K562 (cell line): Measurements from ENCODE around the gene PARD3. TPM values are rescaled to one million over a fixed set of nuclear protein-coding genes. Genes with fewer than 3 reads are reported as not detected.

ENCODE experiments used
- ATAC-seq: fragments of 200-7000 bp; cut with Tn5 transposase; 3 replicates; pipeline ENCODE4 v1.9.1; 2020; ENCODE audit warnings: moderate library complexity
- BruUV-seq: library from RNA; stranded (reverse); fragments of 400-500 nt; replicated peaks from 2 replicates; lab custom pipeline; 2021; lab: Mats Ljungman, UMichigan
- CTCF ChIA-PET: fragments of 300-600 bp; formaldehyde crosslinking; extraction: SDS; loops from one replicate; lab custom pipeline; 2021; ENCODE audit warnings: low intra/inter-chr PET ratio; lab: Yijun Ruan, JAX
- POLR2A ChIA-PET: fragments of 300-600, 350-650 bp; sonication (Branson Sonifier 250); formaldehyde crosslinking; extraction: SDS; loops from one replicate; lab custom pipeline; 2021; ENCODE audit warnings: antibody characterized with exemption, inconsistent platforms; lab: Yijun Ruan, JAX
- DNase-seq, 4 experiments: peaks; one replicate each; pipeline versions ENCODE4 v3.0.0 to v3.0.0-alpha.2; 2011 to 2018; ENCODE audit warnings: low spot score in 3 of 4, mixed read lengths in 3 of 4; ENCODE audit errors: extremely low read depth in 1 of 4
- FAIRE-seq: peaks from 2 replicates; lab custom pipeline; 2011; peaks lifted over from hg19 to GRCh38; lab: Jason Lieb, UNC
- H2AFZ ChIP-seq: 2 replicates; pipeline ENCODE4 v1.6.0; 2011; ENCODE audit warnings: low read depth, low read length, control low read depth, inconsistent platforms
- H3K27ac ChIP-seq: fragments of 200-600 bp; 3 replicates; pipeline ENCODE4 v1.8.0; 2011; ENCODE audit warnings: low read depth, mild to moderate bottlenecking, control low read depth, inconsistent platforms, low read length, moderate library complexity, mixed read lengths; ENCODE audit errors: extremely low read depth
- H3K27me3 ChIP-seq, 2 experiments: fragments of 300-600 bp in 1 of 2; 2 replicates in 1 of 2; 3 replicates in 1 of 2; pipeline versions ENCODE4 v1.6.0 to v1.8.0; 2011; ENCODE audit warnings: inconsistent platforms in 2 of 2, low read length in 2 of 2, mild to moderate bottlenecking in 1 of 2, mixed read lengths in 1 of 2, moderate library complexity in 1 of 2; ENCODE audit not compliant: control insufficient read depth in 2 of 2, insufficient read depth in 2 of 2
- H3K36me3 ChIP-seq: fragments of 300-600 bp; 3 replicates; pipeline ENCODE4 v1.8.0; 2011; ENCODE audit warnings: mild to moderate bottlenecking, low read length, inconsistent platforms; ENCODE audit not compliant: control insufficient read depth, insufficient read depth
- H3K4me1 ChIP-seq, 2 experiments: fragments of 200-600 bp in 1 of 2; replicated peaks in 1 of 2; 2 replicates in 1 of 2; 3 replicates in 1 of 2; pipeline versions ENCODE4 v1.5.1 to v1.8.0; 2011; ENCODE audit warnings: inconsistent platforms in 2 of 2, low read length in 2 of 2, mild to moderate bottlenecking in 1 of 2, mixed read lengths in 1 of 2, moderate library complexity in 1 of 2; ENCODE audit not compliant: control insufficient read depth in 2 of 2, insufficient read depth in 2 of 2
- H3K4me2 ChIP-seq: 2 replicates; pipeline ENCODE4 v1.6.1; 2011; ENCODE audit warnings: low read length, control low read depth, inconsistent platforms, mixed read lengths; ENCODE audit not compliant: insufficient read depth
- H3K4me3 ChIP-seq: fragments of 200-600 bp; sonication (generic), shearing (Covaris generic); 2 replicates; pipeline ENCODE4 v1.5.1; 2016; ENCODE audit warnings: control low read depth, inconsistent platforms
- H3K79me2 ChIP-seq: fragments of 200-600 bp; 3 replicates; pipeline ENCODE4 v1.8.0; 2011; ENCODE audit warnings: low read length, inconsistent platforms; ENCODE audit not compliant: control insufficient read depth, insufficient read depth
- H3K9ac ChIP-seq, 2 experiments: 2 replicates each; pipeline versions ENCODE4 v1.6.0 to v1.6.1; 2011; ENCODE audit warnings: low read depth in 2 of 2, low read length in 2 of 2, control low read depth in 1 of 2, inconsistent platforms in 1 of 2, mild to moderate bottlenecking in 1 of 2, mixed read lengths in 1 of 2; ENCODE audit not compliant: insufficient read depth in 1 of 2
- H3K9me1 ChIP-seq: one replicate; pipeline ENCODE4 v1.6.0; 2011; ENCODE audit warnings: inconsistent platforms, mild to moderate bottlenecking, low read length, moderate library complexity; ENCODE audit not compliant: control insufficient read depth, insufficient read depth
- H3K9me3 ChIP-seq: replicated peaks from 2 replicates; pipeline ENCODE4 v1.5.1; 2011; ENCODE audit warnings: low read depth, low read length, inconsistent platforms; ENCODE audit not compliant: control insufficient read depth, insufficient read depth
- H4K20me1 ChIP-seq: replicated peaks from 2 replicates; pipeline ENCODE4 v1.6.1; 2011; ENCODE audit warnings: low read length, inconsistent platforms, mixed read lengths; ENCODE audit not compliant: control insufficient read depth, insufficient read depth
- CBFA2T2 ChIP-seq: fragments of 450-650 bp; conservative IDR thresholded peaks from 2 replicates; pipeline ENCODE4 v1.6.1; 2017; ENCODE audit warnings: mild to moderate bottlenecking
- CBX5 ChIP-seq: IDR thresholded peaks from 2 replicates; pipeline ENCODE4 v1.6.1; 2014; ENCODE audit warnings: low read depth, borderline replicate concordance
- CBX8 ChIP-seq: fragments of 200-600 bp; sonication (generic); IDR thresholded peaks from 2 replicates; pipeline ENCODE4 v1.6.1; 2012; ENCODE audit warnings: borderline replicate concordance, mixed run types, low read depth, mild to moderate bottlenecking, moderate library complexity, mixed read lengths, low read length, control low read depth, inconsistent platforms; ENCODE audit not compliant: poor library complexity, severe bottlenecking; ENCODE audit errors: extremely low read depth
- HDGF ChIP-seq: fragments of 450-650 bp; IDR thresholded peaks from 2 replicates; pipeline ENCODE4 v1.6.1; 2016
- MAFF ChIP-seq: IDR thresholded peaks from 2 replicates; pipeline ENCODE4 v1.6.1; 2012; ENCODE audit warnings: low read length, improper control_type of control experiment
- MITF ChIP-seq: IDR thresholded peaks from 2 replicates; pipeline ENCODE4 v1.6.1; 2014; ENCODE audit warnings: antibody characterized with exemption
- MYBL2 ChIP-seq, 2 experiments: fragments of 450-650 bp in 1 of 2; sonication (generic) in 1 of 2; formaldehyde crosslinking in 1 of 2; IDR thresholded peaks; 2 replicates each; pipeline versions ENCODE4 v1.6.1 to v1.8.1; 2017 to 2022; ENCODE audit warnings: borderline replicate concordance in 1 of 2, inconsistent platforms in 1 of 2, low read depth in 1 of 2, mild to moderate bottlenecking in 1 of 2, missing genetic modification reagents in 1 of 2, moderate library complexity in 1 of 2
- NELFE ChIP-seq: IDR thresholded peaks from 2 replicates; pipeline ENCODE4 v1.6.1; 2011; ENCODE audit warnings: mild to moderate bottlenecking; ENCODE audit not compliant: insufficient read depth, insufficient read length
- TAF15 ChIP-seq: fragments of 200-400 bp; formaldehyde crosslinking; IDR thresholded peaks from 2 replicates; pipeline ENCODE4 v1.6.1; 2017; ENCODE audit warnings: mild to moderate bottlenecking, low read depth, low read length, moderate library complexity
- ZFP91 ChIP-seq: sonication (generic); formaldehyde crosslinking; IDR thresholded peaks from 2 replicates; pipeline ENCODE4 v1.8.0; 2022; ENCODE audit warnings: mild to moderate bottlenecking, missing genetic modification reagents
- WGBS: fragments of 100-300 bp; shearing (Covaris generic); methylation state at CpG from one replicate; pipeline ENCODE4 v1.1.6; 2016; ENCODE audit warnings: low coverage, mixed read lengths; ENCODE audit not compliant: insufficient coverage; ENCODE audit errors: missing lambda C conversion rate; 5-methylcytosine and 5-hydroxymethylcytosine counted together
- in situ Hi-C: fragments of 300-500 bp; cut with MboI; formaldehyde crosslinking; loops from 4 replicates; pipeline ENCODE4 v1.15.0; 2018; ENCODE audit warnings: inconsistent platforms, mixed read lengths
- intact Hi-C: fragments of 100-400 bp; cut with micrococcal nuclease; formaldehyde crosslinking; loops from 2 replicates; pipeline ENCODE4 v1.14.2; 2022
- polyA plus RNA-seq, 8 experiments: library from polyadenylated mRNA; depleted of rRNA in 4 of 8; stranded (reverse) in 5 of 8; unstranded in 3 of 8; fragments of >200 nt; fragmentation: Nextera tagmentation in 2 of 8; fragmentation: Illumina TruSeq in 1 of 8; extraction: Ambion mirVana in 2 of 8; extraction: Trizol in 1 of 8; gene quantifications; 2 replicates each; pipeline versions ENCODE4 v1.2.1 to v1.2.3, GENCODE V29; 2011 to 2014; ENCODE audit warnings: inconsistent platforms in 1 of 8, missing spikeins in 1 of 8
- total RNA-seq, 7 experiments: library from RNA; depleted of rRNA in 6 of 7; stranded (reverse); fragments of >200 nt in 6 of 7; fragmentation: Illumina TruSeq in 2 of 7; extraction: Trizol in 2 of 7; gene quantifications; 2 replicates each; pipeline versions ENCODE4 v1.2.1 to v1.2.3, GENCODE V29; 2011 to 2021; ENCODE audit warnings: low replicate concordance in 1 of 7

PARD3 gene
- total and polyA plus RNA-seq, 9 of the 15 experiments (the other 6 are each of a cell fraction or from before 2014, with no cell fraction given) = 2.7 to 11.7 (median 7.7) TPM

DNA sequence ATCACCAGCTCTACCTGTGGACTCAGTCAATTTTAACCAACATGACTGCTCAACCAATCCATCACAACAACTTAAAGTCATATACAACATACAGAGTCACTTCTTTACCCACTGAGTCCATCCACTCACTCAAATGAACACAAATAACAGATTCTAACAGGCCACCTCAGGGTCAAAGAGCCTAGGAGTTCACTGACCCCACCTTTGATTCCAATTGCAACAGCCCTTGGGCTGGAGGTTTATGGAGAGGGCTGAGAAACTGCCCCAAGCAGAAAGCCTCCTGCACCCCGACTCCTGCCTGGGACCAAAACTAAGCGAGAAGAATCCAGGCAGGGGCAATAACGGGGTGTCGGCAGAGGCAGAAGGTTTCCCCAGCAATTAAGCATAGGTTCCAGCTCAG is 263.8 kb downstream of the PARD3 start:
- no peaks in the 10 kb centered on the region; a peak in 2 of 5 replicates for H3K27me3 ChIP-seq
- POLR2A ChIA-PET = no interaction called here
- 11% methylated on average over 4 of the region's 4 CpGs for WGBS
- no peak overlapping the region for H3K27ac ChIP-seq
- H3K4me3 ChIP-seq = no peak overlapping the region
- TF ChIP-seq CBFA2T2 (no peak), MAFF (no peak), NELFE (no peak), CBX8 (no peak), ZFP91 (CRISPR knock-in tag) (no peak), TAF15 (no peak), MITF (no peak), MYBL2 (IDR thresholded peaks at IDR 0.05; ENCODE audit: low read depth) (no peak), MYBL2 (CRISPR knock-in tag; IDR thresholded peaks at IDR 0.05; ENCODE audit: borderline replicate concordance) (no peak), HDGF (no peak), CBX5 (no peak)
- H3K36me3 ChIP-seq = no peaks in the 10 kb centered on the region
- H3K79me2 ChIP-seq = no peaks in the 10 kb centered on the region
- no peaks in the 10 kb centered on the region for H3K9me1 ChIP-seq
- FAIRE-seq = no peak
- H3K9ac ChIP-seq = no peak overlapping the region
- no peak for ATAC-seq
- H4K20me1 ChIP-seq = no peaks in the 10 kb centered on the region
- CTCF ChIA-PET = no interaction called here
- no peaks in the 10 kb centered on the region for H3K4me1 ChIP-seq
- no peak for DNase-seq
- BruUV-seq = no TSS peak
- intact Hi-C loops = no loop called here
- no peak overlapping the region for H2AFZ ChIP-seq
- no peak overlapping the region for H3K4me2 ChIP-seq
- in situ Hi-C loops = no loop called here
- no peaks in the 10 kb centered on the region for H3K9me3 ChIP-seq
